Measurements from ENCODE around the gene PLEKHM1.
"Not testable (repeated sequence)": the region's sequence is repeated elsewhere in the genome, so short reads cannot be mapped to it uniquely, and the experiment has no call there.

PLEKHM1 gene

GRCh38 chr17:45490615-45491433 lies at the start of gene PLEKHM1:
PLEKHM1 (minus strand) TSS chr17:45490721; CDS start chr17:45482484, 8,237 bp downstream.
- peak; percentile 88 for DNase-seq

- not testable (repeated sequence) for DNase-seq
Observed at GRCh38 chr17:45538168-45538567, 47.6 kb upstream of the PLEKHM1 start.

GRCh38 chr17:45506072-45506471 lies 15.6 kb upstream of the PLEKHM1 start:
- peak; percentile 3 for DNase-seq

GRCh38 chr17:45505183-45505582 lies 14.7 kb upstream of the PLEKHM1 start:
- DNase-seq, result not testable (repeated sequence)

GRCh38 chr17:45501092-45501707 lies 10.7 kb upstream of the PLEKHM1 start:
- peak; percentile 20 for DNase-seq

GRCh38 chr17:45500478-45500877 lies 10.0 kb upstream of the PLEKHM1 start:
- DNase-seq, result not testable (repeated sequence)

GRCh38 chr17:45499208-45499607 lies 8.7 kb upstream of the PLEKHM1 start:
- DNase-seq, result not testable (repeated sequence)

GRCh38 chr17:45498377-45498776 lies 7.9 kb upstream of the PLEKHM1 start:
- DNase-seq, result not testable (repeated sequence)

- DNase-seq, result not testable (repeated sequence)
Observed at GRCh38 chr17:45497449-45497848, 6.9 kb upstream of the PLEKHM1 start.

GRCh38 chr17:45496507-45496906 lies 6.0 kb upstream of the PLEKHM1 start:
- DNase-seq, result not testable (repeated sequence)

- DNase-seq, result not testable (repeated sequence)
Observed at GRCh38 chr17:45494556-45494955, 4.0 kb upstream of the PLEKHM1 start.

GRCh38 chr17:45492156-45492555 lies 1.6 kb upstream of the PLEKHM1 start:
- DNase-seq, result not testable (repeated sequence)

GRCh38 chr17:45490198-45490597 lies 323 bp downstream of the PLEKHM1 start:
- not testable (repeated sequence) for DNase-seq

GRCh38 chr17:45487704-45488103 lies 2.8 kb downstream of the PLEKHM1 start:
- peak; percentile 11 for DNase-seq

GRCh38 chr17:45483591-45484216 lies 6.8 kb downstream of the PLEKHM1 start:
- DNase-seq, result not testable (repeated sequence)

GRCh38 chr17:45483177-45483576 lies 7.3 kb downstream of the PLEKHM1 start:
- not testable (repeated sequence) for DNase-seq

GRCh38 chr17:45482317-45482716 lies 8.2 kb downstream of the PLEKHM1 start:
- peak; percentile 10 for DNase-seq

GRCh38 chr17:45475436-45475835 lies 15.1 kb downstream of the PLEKHM1 start:
- DNase-seq, result not testable (repeated sequence)

- DNase-seq, result not testable (repeated sequence)
Observed at GRCh38 chr17:45472249-45472648, 18.3 kb downstream of the PLEKHM1 start.

- DNase-seq, result not testable (repeated sequence)
Observed at GRCh38 chr17:45469204-45469563, 21.3 kb downstream of the PLEKHM1 start.

GRCh38 chr17:45468293-45469203 lies 22.0 kb downstream of the PLEKHM1 start:
- not testable (repeated sequence) for DNase-seq
